H1 (cell line): Measurements from ENCODE around the gene FTSJ3. TPM values are rescaled to one million over a fixed set of nuclear protein-coding genes. Genes with fewer than 3 reads are reported as not detected.

ENCODE experiments used
- ASH2L ChIP-seq: fragments of 200-600, 300-600 bp; sonication (generic); IDR thresholded peaks from one replicate; pipeline ENCODE4 v1.7.1; 2017; ENCODE audit warnings: low read length
- CEBPB ChIP-seq: IDR thresholded peaks from 2 replicates; pipeline ENCODE4 v1.6.1; 2012; ENCODE audit warnings: low read depth, low read length
- CHD1 ChIP-seq: IDR thresholded peaks from 2 replicates; pipeline ENCODE4 v1.6.1; 2012; ENCODE audit warnings: low read depth, low read length, improper control_type of control experiment
- CREB1 ChIP-seq: IDR thresholded peaks from 2 replicates; pipeline ENCODE4 v1.6.1; 2012; ENCODE audit warnings: inconsistent platforms
- EP300 ChIP-seq, 2 experiments: IDR thresholded peaks; 1 replicate in 1 of 2; 2 replicates in 1 of 2; pipeline ENCODE4 v1.6.1; 2011 to 2012; ENCODE audit warnings: low read depth in 2 of 2, low read length in 2 of 2, mild to moderate bottlenecking in 2 of 2, borderline replicate concordance in 1 of 2, inconsistent platforms in 1 of 2, moderate library complexity in 1 of 2
- JUND ChIP-seq: IDR thresholded peaks from 2 replicates; pipeline ENCODE4 v1.6.1; 2011; ENCODE audit warnings: mild to moderate bottlenecking, improper control_type of control experiment, low read length
- KDM1A ChIP-seq: fragments of 200-600, 300-600 bp; sonication (generic); IDR thresholded peaks from 2 replicates; pipeline ENCODE4 v1.7.1; 2016; ENCODE audit warnings: mild to moderate bottlenecking, low read length, borderline replicate concordance
- PHF8 ChIP-seq: fragments of 200-600 bp; sonication (generic); conservative IDR thresholded peaks from 2 replicates; pipeline ENCODE4 v1.7.1; 2012; ENCODE audit warnings: low read depth, mild to moderate bottlenecking, inconsistent platforms, low read length, moderate library complexity
- POLR2A ChIP-seq, 2 experiments: IDR thresholded peaks; 1 replicate in 1 of 2; 2 replicates in 1 of 2; pipeline ENCODE4 v1.6.1; 2011; ENCODE audit warnings: low read depth in 2 of 2, low read length in 2 of 2, mild to moderate bottlenecking in 2 of 2; ENCODE audit errors: control extremely low read depth in 1 of 2
- RAD21 ChIP-seq, 2 experiments: IDR thresholded peaks in 1 of 2; conservative IDR thresholded peaks in 1 of 2; 2 replicates each; pipeline ENCODE4 v1.6.1; 2011; ENCODE audit warnings: low read depth in 2 of 2, low read length in 2 of 2, improper control_type of control experiment in 1 of 2, inconsistent platforms in 1 of 2, mild to moderate bottlenecking in 1 of 2, moderate library complexity in 1 of 2
- RBBP5 ChIP-seq: IDR thresholded peaks from 2 replicates; pipeline ENCODE4 v1.7.1; 2012; ENCODE audit warnings: low read depth, mild to moderate bottlenecking, inconsistent platforms, low read length, moderate library complexity, borderline replicate concordance
- RNF2 ChIP-seq: fragments of 200-900, 300-1000 bp; sonication (generic); IDR thresholded peaks from 2 replicates; pipeline ENCODE4 v1.7.1; 2016; ENCODE audit warnings: borderline replicate concordance, low read depth, mild to moderate bottlenecking, antibody characterized with exemption, low read length; ENCODE audit not compliant: poor library complexity, severe bottlenecking; ENCODE audit errors: missing control alignments
- RXRA ChIP-seq: IDR thresholded peaks from 2 replicates; pipeline ENCODE4 v1.6.1; 2011; ENCODE audit warnings: low read depth, mild to moderate bottlenecking, low read length, moderate library complexity; ENCODE audit not compliant: insufficient read depth
- SAP30 ChIP-seq: fragments of 300-600 bp; sonication (generic); IDR thresholded peaks from 2 replicates; pipeline ENCODE4 v1.7.1; 2012; ENCODE audit warnings: low read length, moderate library complexity, mild to moderate bottlenecking, inconsistent platforms; ENCODE audit not compliant: insufficient read depth, insufficient replicate concordance
- TAF1 ChIP-seq: IDR thresholded peaks from 2 replicates; pipeline ENCODE4 v1.6.1; 2011; ENCODE audit warnings: mild to moderate bottlenecking, low read depth, low read length
- YY1 ChIP-seq: IDR thresholded peaks from 2 replicates; pipeline ENCODE4 v1.6.1; 2011; ENCODE audit warnings: low read depth, mild to moderate bottlenecking, low read length
- polyA plus RNA-seq, 7 experiments: library from polyadenylated mRNA; depleted of rRNA in 3 of 7; stranded (reverse) in 5 of 7; unstranded in 2 of 7; fragments of >200 nt in 5 of 7; fragments of 200-250 nt in 2 of 7; gene quantifications; 1 replicate in 5 of 7; 2 replicates in 1 of 7; 4 replicates in 1 of 7; pipeline versions ENCODE4 v1.2.1 to v1.2.3, GENCODE V29; 2011 to 2013; ENCODE audit warnings: missing spikeins in 2 of 7, mixed read lengths in 2 of 7
- total RNA-seq: library from RNA; stranded (reverse); fragmentation: NEBNext Ultra II Directional; extraction: Animal tissue kit (Norgen Biotek cat#: 25700); gene quantifications from 2 replicates; pipeline ENCODE4 v1.2.1, GENCODE V29; 2021
- TF ChIP-seq, protein P1 (sequence below): IDR thresholded peaks from 2 replicates; pipeline ENCODE4 v1.6.1; 2011; ENCODE audit warnings: low read length, improper control_type of control experiment
- TF ChIP-seq, protein P2 (sequence below): IDR thresholded peaks from 2 replicates; pipeline ENCODE4 v1.6.1; 2011; ENCODE audit warnings: low read depth, mild to moderate bottlenecking, low read length; ENCODE audit not compliant: insufficient read depth
- TF ChIP-seq, protein P3 (sequence below): IDR thresholded peaks from 2 replicates; pipeline ENCODE4 v1.6.1; 2012; ENCODE audit warnings: low read length, inconsistent platforms

Gene FTSJ3
- total and polyA plus RNA-seq, 2 of the 8 experiments (the other 6 are each of a cell fraction or from before 2014, with no cell fraction given) = 42.7 to 77.2 TPM

DNA sequence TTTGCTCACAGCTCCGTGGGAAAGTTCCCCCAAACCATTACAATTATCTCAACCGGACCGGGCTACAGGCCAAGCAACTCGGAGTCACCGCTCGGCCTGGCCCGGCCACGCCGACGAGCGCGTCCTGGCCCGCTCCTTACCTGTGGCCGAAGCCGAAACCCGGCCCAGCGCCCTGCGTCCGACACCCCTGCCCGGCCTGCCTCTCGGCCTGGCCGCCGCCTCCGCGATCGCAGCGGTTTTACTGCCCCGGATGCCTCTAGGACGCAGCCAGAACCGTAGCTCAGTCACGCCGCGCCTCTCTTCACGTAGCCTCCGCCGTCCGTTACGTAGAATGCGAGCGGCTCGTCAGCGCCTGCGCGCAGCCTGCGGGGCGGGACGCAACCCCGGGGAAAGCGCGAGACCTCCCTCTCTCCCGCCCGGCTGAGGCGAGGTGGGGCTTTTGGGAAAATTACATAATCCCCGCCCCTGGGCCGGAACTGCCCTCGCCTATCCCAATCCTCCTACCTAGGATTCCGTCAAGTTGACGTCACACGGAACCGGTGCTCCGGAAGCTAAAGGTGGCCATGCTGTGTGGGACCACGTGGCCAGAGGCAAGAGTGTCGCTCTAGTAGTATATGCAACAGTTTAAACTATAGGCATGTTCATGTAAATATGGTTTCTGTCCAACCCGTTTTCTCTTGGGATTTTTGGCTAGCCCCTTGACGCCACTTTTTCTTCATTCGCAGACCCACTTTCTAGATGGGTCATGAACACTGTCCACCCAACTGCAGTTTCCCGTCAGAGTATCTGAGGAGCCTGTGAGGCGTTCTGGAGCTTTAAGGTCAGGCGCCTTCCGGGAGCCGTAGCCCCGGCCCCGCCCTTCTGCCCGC lies 54.0 kb downstream of the FTSJ3 start, which contains the start of gene CCDC47 (continued):
- TF ChIP-seq EP300 (IDR thresholded peaks at IDR 0.05; ENCODE audit: borderline replicate concordance in 1 of 2, low read depth in 2 of 2, low read length in 2 of 2) = peak in 1 of 2 experiments; percentile 41; a peak in 1 of 3 replicates
- no peak; the same call in 1 of the 2 replicates for TF ChIP-seq RBBP5
- no peak for TF ChIP-seq RAD21 (IDR thresholded peaks at IDR 0.05 in 1 of 2, conservative IDR thresholded peaks at IDR 0.05 in 1 of 2; ENCODE audit: low read depth in 2 of 2, low read length in 2 of 2)
- peak; percentile 56; the same call in 1 of the 2 replicates for TF ChIP-seq JUND
- no peak for TF ChIP-seq RXRA
- TF ChIP-seq, protein P1, sequence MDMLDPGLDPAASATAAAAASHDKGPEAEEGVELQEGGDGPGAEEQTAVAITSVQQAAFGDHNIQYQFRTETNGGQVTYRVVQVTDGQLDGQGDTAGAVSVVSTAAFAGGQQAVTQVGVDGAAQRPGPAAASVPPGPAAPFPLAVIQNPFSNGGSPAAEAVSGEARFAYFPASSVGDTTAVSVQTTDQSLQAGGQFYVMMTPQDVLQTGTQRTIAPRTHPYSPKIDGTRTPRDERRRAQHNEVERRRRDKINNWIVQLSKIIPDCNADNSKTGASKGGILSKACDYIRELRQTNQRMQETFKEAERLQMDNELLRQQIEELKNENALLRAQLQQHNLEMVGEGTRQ = peak; percentile 82
- TF ChIP-seq, protein P2, sequence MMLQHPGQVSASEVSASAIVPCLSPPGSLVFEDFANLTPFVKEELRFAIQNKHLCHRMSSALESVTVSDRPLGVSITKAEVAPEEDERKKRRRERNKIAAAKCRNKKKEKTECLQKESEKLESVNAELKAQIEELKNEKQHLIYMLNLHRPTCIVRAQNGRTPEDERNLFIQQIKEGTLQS = no peak
- no peak for TF ChIP-seq KDM1A
- TF ChIP-seq CHD1 = peak; percentile 70; the same call in 1 of the 2 replicates
- TF ChIP-seq RNF2 = no peak
- peak; percentile 93 for TF ChIP-seq YY1
- TF ChIP-seq, protein P3, sequence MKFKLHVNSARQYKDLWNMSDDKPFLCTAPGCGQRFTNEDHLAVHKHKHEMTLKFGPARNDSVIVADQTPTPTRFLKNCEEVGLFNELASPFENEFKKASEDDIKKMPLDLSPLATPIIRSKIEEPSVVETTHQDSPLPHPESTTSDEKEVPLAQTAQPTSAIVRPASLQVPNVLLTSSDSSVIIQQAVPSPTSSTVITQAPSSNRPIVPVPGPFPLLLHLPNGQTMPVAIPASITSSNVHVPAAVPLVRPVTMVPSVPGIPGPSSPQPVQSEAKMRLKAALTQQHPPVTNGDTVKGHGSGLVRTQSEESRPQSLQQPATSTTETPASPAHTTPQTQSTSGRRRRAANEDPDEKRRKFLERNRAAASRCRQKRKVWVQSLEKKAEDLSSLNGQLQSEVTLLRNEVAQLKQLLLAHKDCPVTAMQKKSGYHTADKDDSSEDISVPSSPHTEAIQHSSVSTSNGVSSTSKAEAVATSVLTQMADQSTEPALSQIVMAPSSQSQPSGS = peak; percentile 99
- TF ChIP-seq TAF1 = peak; percentile 88
- peak; percentile 98 for TF ChIP-seq CREB1
- peak; percentile 63 to 83 for TF ChIP-seq POLR2A (IDR thresholded peaks at IDR 0.05; ENCODE audit: control extremely low read depth in 1 of 2, low read depth in 2 of 2, low read length in 2 of 2)
- no peak for TF ChIP-seq SAP30
- TF ChIP-seq ASH2L = peak; percentile 60
- peak; percentile 83 for TF ChIP-seq CEBPB
- peak; percentile 84 for TF ChIP-seq PHF8
